ENCODE measurements around the gene EGFLAM.
A peak's percentile ranks its signal among the peaks of the same experiment; 100 is the strongest.

The EGFLAM gene

DNA sequence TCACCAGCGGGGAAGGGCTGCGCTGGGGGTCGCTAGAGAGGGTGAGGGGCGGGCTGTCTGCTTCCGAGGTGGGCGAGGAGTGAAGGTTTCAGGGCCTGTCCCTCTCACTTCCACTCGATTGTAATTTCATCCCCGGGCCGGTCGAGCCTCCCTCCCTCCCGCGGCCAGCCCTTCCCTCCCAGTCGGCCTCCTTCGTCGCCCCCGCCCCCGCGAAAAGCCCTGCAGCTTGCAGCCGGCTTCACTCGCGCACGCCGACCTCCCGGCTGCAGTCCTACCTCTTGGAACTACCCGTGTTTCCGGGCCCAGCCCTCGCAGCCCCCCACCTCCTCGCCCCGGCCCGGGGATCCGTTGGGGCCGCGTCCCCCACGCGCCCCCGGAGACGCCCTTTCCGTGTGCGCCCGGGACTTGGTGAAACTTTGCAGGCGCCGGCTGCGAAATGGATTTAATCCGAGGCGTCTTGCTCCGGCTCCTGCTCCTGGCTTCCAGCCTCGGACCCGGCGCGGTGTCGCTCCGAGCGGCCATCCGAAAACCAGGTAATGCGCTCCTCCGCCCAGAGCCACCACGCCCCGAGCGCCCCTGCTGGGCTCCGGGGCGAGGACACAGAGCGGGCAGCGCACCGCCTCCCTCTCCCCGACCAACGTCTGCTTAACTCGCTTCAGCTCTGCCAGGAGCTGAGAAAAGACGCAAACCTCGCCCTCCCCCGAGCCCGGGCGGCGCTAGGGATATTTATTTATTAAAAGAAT, at the start of gene EGFLAM:
TSS of gene EGFLAM (plus strand) at position 241 of the 743 bp plus-strand sequence. CDS start at position 437, 196 bp downstream.
- DNase-seq, result no peak

DNA sequence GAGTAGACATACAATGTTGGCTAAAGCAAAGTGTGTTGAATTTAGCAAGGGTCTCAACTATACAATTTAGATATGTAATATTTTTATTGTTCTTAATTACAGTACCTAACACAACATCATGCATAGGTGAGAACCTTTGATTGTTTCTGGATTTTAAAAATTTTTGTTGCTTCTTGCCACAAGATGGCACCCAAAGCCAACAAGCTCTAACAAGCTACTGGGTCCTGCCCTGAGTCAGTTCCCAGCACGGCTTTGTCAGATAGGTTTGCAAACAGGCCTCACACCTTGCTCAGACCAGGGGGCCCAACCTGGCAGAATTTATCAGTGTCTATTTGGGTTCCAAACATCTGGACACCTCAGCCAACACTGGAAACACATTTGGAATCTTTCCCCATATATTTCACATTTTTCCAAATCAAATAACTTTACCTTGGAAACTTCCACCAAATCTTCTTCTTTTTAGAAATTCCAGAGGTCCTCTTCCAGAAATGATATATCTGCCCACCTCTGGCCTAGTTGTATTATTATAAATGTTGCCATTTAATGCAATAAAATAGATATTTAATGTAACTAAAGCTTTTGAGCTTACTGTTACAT, 49.5 kb upstream of the EGFLAM start:
- DNase-seq, result no peak

DNA sequence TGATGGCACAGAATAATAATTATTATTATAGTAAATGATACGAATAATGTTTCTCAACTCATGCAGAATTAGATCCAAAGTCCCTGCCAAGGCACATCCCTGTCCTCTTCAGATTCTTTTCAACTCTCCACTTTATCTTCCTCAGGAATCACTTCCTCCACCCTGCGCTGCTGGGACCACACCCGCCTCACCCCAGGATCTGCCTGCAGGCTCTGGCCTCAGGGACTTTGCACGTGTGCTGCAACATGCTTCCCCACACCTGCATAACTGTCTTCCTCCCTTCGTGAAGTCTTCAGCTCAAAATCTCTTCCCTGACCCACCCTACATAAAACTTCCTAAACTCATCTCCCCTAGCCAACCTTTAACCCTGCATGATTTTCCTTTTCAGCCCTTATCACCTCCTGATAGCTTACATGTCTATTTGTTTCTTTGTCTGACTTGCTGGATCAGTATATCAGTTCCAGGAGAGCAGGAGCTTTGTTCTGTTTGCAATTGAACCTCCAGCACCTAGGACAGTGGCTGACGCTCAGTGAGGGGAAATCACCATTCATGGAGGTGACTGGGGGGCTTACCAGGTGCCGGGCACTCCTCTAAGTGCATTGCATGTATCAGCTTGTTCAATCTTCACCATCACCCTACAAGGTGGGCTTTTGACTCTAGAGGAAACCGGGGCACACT, 47.5 kb upstream of the EGFLAM start:
- DNase-seq, result no peak

DNA sequence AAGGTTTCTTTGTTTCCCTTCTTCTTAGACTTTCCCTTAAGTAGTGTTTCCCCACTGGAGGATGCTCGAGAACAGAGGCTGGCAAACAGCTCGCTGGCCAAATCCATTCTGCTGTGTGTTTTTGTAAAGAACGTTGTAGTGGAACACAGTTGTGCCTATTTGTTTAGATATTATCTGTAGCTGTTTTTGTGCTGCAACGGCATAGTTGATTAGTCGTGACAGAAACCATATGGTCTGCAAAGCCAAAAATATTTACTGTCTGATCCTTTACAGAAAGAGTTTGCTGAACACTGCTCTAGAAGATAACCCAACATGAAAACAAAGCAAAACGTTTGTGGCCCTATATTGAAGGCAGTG, 47.0 kb upstream of the EGFLAM start:
- no peak for DNase-seq

DNA sequence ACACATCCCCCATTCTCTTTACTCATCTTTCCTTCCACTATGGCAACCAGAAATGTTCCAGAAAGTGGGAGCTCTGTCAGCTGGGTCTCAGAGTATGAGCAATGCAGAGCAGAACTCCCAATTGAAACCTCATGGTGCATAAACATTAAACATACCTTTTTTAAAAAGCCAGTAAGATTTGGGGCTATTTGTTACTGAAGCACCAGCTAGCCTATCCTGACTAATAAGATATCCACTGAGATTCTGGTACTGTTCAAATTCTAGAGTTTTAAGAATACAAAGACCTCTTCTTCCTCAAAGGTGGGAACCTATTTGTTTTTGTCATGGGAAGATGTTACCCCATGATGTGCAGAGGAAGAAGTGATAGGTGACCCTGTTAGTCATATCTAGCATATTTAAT, 46.1 kb upstream of the EGFLAM start:
- DNase-seq, result no peak

DNA sequence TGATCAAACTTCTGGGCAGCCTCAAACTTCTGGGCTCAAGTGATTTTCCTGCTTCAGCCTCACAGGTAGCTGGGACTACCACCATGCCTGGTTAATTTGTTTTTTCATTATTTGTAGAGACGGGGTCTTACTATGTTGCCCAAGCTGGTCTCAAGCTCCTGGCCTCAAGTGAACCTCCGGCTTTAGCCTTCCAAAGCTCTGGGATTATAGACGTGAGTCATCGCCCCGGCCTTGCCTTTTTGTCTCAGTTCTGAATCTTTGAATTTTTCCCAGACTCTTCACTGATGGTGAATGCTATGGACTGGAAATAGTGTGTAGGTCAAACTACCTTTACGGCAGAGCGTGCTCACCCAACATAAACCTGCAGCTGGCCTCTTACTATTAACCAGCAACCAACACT, 32.3 kb upstream of the EGFLAM start:
- DNase-seq, result no peak

DNA sequence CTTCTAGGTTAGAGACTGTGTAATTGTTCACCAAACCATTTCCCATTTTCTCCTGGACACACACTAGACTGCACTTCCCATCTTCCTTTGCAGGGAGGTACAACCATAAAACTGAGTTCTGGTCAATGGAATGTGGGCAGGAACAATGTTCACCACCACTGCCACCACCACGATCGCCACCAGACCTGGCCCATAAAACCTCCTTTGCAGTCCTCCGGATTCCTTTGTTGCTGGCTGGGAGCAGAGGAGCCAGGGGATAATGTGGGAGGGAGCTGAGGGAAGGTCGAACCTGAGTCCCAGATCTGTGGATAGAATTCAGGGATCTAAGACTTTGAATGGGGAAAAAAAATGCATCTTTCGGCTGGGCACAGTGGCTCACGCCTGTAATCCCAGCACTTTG, 29.4 kb upstream of the EGFLAM start:
- DNase-seq, result no peak

DNA sequence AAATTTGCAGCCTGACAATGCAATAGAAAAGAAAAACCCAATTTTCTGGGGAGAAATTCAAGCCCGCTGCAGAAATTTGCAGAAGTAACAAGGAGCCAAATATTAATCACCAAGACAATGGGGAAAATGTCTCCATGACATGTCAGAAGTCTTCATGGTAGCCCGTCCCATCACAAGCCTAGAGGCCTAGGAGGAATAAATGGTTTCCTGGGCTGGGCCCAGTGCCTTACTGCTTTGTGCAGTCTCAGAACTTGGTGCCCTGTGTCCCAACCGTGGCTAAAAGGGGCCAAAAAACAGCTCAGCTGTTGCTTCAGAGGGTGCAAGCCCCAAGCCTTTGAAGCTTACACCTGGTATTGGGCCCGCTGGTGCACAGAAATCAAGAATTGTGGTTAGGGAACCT, 23.6 kb upstream of the EGFLAM start:
- no peak for DNase-seq

DNA sequence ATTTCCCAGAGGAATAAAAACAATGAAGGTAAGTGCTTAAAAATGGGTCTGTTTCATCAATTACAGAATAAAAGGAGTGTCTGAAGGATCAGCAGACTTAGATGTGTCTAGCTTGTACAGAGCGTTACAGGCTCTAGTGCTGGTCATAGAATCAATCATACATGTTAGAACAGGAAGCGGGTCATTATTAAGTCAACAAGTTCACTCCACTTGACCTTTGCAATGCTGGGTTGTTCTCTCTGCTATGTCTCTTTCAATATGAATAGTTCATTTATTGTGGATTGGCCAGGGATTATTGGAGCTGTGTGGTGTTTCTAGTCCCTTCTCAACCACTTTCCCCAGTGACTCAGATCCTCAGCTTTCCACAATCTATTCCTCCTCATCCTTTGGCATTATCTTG, 20.7 kb upstream of the EGFLAM start:
- DNase-seq, result no peak

DNA sequence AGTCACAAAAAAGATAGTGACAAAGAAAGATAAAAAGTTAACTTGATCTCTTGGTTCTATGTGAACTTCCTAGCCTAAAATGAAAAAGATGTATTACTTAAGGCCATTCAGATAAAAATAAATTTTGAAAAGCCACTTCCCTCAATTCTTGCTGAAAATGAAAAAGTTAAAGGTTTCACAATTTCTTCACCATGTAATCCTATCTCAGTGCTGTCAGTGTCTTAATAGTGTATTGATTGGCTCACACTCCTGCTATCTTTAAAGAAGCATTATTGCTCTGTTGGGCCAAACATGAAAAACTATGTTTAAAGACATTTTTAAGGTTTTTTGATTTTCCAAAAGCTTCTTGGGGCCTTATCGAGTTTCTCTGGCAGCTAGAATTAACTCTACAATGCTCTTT, 18.1 kb upstream of the EGFLAM start:
- no peak for DNase-seq

DNA sequence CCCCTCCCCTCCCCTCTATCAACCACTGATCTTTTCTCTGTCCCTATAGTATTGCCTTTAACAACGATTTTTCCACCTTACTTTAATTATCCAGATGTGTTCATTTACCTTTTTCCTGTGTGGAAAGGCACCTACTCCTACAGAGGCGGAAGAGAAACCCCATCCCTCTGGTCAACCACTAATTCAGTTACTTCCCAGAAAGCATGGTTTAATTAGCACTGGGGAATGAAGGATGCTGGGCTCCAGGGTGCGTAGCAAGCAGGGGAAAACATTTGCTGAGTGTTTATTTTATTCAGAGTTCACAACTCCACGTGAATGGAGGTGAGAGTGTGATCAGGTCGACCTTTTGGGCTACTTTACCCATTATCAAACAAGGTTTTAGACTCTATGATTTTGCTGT, 16.7 kb upstream of the EGFLAM start:
- no peak for DNase-seq

DNA sequence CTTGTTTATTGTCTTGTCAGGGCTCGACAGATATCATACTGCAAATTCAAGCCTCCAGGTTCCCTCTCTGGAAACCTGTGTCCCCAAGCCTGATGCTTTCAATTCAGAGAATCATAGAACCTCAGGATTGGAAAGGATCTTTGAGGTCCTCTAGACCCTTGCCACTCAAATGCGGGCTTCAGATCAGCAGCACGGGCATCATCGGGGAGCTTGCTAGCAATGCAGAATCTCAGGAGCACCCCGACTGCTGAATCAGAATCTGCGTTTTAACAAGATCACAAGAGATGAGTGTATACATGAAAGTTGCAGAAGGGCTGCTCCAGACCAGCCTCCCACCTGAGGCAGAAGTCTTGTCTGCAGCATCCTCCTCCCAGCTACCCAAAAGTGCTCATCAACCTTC, 13.1 kb upstream of the EGFLAM start:
- no peak for DNase-seq

DNA sequence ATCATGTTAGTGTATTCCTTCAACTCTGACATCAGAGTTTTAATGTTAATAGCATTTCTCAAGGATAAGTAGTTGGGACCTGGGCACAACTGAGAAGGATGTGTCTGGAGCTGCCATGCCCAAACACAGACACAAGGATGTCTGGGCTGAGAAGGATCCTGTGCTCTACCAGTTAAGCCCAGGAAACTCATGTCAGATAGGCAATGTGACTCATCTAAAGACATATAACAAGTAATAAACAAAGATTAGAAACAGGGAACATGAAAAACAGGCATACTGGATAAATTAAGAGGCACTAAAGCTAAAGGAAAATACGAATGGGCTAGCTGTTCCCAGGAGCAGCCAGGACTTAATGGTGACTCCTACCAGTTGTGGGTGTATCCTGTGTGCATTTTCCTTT, 9.1 kb upstream of the EGFLAM start:
- no peak for DNase-seq

DNA sequence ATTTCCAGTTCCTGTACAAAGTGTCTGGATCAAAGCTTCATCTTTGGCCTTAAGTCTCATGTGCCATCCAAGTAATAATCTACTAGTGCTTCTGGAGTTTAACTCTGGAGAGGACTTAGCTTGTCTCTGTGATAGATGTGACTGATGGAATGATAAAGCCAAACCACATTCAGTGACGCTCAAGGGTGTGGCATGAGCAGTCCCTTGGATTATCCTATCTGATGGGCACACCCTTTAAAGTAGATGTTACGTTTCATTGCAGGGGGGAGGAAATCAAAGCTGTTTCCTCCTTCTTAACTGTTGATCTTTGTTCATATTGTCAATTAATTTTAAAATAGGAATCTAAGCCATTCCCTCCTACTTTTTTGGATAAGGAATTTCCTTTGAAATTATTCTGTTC, 8.5 kb upstream of the EGFLAM start:
- DNase-seq, result no peak

DNA sequence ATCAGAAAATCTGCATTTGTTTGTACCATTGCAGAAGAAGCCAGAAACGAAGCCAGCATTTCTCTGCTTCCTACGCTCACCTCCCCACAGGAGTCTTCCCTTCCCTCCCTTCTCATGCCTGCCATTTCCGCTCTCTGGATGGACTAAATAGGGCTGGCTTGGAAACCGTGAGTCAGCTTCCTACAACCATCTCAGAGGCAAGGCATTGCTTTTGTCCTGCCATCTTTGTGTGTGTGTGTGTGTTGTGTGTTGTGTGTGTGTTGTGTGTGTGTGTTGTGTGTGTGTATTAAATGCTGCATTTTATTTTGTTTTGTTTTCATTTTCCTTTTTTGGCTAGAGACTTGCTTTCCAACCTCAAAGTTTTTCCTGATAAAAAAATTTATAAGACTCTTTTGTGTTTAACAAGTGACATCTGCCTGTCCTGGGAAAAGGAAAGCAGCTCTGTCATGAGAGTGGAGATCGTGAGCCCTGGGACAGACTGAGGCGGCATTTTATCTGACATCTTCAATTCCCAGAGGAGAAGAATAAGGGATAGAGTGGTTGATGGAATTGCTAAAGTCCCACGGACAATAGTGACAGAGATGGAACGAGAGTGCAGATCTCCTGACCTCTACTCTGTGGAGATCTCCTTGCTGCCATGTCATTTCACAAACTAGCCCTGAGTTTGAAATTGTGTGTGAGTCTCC, 7.5 kb upstream of the EGFLAM start:
- DNase-seq, result no peak

DNA sequence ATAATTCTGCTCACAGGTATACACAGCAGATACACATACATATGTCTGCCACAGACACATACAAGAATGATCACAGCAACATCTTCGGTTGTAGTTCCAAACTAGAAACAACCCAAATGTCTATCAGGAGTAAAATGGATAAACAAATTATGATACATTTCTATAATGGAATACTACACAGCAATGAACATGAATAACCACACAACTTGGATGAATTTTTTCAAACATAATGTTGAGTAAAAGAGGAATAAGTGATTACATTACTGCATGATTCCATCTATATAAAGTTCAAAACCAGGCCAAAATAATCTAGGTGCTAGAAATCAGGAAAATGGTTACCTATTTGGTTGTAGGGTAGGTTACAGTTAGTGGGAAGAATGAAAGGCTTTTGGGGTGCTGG, 4.6 kb upstream of the EGFLAM start:
- no peak for DNase-seq

DNA sequence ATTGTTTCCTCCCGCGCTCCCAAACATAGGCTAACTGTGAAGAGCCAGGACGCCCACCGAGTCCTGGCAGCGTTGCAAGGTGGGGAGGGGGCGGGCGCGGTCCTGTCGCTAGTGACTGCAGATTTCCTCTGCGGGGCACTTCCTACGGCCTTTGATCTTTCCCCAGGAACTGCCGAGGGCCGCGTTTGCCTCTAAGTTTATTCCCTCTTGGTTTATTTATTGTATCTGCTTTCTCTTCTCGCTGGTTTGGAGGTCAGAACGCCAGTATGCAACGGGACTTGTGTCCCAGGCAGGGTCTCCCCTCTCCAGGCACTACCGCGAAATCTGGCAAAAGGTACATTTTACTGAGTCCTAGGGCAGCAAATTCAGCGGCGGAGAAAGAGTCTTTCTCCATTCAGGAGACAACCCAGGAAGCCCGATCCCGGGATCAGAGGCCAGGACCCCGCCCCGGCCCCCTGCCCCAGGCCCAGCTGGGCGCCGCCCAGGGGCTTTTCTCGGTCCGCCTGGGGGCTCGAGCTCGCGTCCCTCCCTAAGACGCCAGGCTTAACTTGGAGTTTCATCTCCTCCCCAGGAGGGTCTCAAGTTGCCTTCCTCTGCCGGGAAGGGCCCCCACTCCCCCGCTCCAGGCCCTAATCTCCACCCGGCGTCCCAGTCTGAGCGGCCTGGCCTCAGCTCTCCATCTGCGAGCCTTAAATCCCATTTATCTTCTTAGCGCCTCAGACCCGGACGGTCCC, 884 bp upstream of the EGFLAM start:
- DNase-seq, result no peak

DNA sequence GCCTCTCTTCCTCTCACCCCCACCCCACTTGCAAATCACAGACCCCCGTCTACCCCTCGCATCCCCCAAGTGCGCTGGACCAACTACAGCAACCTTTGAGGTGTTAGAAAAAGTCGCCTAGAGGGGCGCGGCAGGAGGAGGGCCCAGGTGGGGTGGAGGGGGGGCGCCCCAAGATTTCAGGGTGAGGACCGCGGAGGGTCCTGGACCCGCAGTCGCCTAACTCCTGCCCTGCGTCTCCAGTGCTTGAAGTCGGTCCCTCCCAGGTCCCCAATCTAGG, 379 bp upstream of the EGFLAM start:
- DNase-seq, result no peak

DNA sequence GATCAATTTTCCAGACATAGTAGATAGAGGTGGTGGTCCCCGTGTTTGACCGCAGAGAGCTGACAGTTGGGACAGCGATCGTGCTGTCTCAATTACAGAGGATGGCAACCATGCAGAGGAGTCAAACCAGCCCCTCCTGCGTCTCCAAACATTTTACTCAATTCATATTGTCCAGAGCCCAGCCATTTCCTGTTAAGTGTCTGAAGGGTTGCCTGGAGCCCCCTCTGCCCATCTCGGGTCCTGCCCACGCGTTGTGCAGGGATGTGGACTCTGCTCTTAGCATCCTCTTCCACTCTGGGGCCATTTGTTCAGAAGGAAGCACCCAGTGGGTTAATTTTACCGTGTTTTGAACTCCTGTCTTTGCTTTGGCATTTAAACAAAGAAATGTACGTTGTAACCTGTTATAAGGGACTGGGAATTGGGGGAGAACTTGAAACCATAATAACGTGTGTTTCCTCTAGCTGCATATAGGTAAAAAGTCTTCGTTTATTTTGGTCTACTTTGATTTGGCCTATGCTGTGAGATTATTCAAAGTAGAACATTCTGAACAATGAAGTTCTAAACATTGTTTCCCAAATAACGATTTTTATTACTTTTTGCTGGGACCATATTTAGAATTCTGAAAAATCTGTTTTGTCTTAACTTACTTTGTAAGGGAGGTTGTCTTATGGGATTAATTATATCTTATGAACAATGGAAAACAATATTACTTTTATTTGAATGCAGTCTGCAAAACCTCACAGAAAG, 876 bp downstream of the EGFLAM start:
- DNase-seq, result no peak

DNA sequence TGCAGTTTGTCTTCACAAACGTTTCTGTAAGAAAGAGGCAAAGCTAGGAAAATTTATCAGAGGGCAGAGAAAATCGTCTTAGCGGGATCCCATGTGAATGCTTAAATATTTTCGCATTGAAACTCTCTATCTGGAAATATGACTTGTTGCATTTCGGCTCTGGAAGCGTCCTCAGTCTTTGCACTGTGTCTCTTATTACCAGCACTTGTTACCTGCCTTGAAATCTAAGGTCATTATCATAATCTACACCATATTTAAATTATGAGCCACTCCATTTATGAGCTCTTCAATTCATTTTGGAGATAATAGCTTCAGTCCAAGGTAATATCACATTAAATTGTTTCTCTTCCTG, 1.4 kb downstream of the EGFLAM start:
- no peak for DNase-seq

DNA sequence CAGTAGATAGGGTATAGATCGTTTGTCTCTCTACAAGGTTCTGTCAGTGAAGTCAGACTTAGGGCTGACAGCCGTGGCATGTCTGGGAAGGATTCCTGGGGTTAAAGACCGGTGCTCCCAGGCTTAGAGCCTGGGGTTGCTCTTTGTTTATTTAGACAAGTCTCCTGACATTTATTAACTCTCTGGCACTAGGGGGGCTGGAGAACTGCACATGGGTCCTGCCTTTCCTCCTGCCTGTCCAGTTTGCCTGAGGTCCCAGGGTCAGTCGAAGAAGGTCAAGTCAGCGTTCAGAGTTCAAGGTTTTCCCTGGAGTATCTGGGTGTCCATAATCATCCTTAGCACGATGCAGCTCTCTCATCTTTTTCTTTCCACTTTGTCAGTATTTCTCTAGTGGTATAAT, 5.6 kb downstream of the EGFLAM start:
- DNase-seq, result no peak

DNA sequence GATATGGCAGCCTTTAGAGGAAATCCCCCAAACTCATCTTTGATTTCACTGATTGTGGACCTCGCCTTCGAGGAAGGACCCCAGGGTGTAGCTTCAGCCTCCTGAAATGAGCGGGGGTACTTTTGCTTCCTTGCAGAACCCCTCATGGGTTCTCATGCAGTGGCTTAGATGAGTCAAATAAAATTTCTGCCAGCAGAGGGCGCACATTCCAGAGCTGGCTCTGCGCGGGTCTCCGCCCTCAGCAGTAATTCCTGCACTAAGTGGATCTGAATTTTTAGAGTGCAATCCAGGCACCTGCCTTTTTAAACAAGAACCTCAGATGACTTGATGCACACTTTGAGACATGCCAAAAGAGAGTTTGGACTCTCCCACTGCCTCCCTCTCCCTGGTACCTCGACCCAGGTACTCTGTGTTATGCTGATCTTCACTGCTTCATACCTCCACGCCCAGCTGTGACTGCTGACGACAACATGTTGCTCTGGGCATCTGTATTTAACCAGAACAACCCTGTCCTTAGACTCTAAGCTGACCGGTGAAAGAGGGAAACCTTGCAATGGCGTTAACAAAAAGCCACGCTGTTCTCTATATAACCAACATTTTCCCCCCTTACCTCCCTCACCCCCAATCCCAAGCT, 7.3 kb downstream of the EGFLAM start:
- peak; percentile 1 to 11 for DNase-seq
